ENCODE results near the gene SETBP1.
"Not testable (repeated sequence)": the region's sequence is repeated elsewhere in the genome, so short reads cannot be mapped to it uniquely, and the experiment has no call there.

- TF ChIP-seq POLR2A (IDR thresholded peaks at IDR 0.05; ENCODE audit: low read depth, low read length); POLR2AphosphoS5 (IDR thresholded peaks at IDR 0.05; ENCODE audit: low read depth, low read length); TAF1 (IDR thresholded peaks at IDR 0.05; ENCODE audit: borderline replicate concordance, low read depth, low read length): not testable (repeated sequence)
Observed at GRCh38 chr18:44800766-44801165, 120.1 kb downstream of the SETBP1 start.
